Measurements from ENCODE around the gene SRSF10.
"Not testable (repeated sequence)": the region's sequence is repeated elsewhere in the genome, so short reads cannot be mapped to it uniquely, and the experiment has no call there.

Gene SRSF10

DNA sequence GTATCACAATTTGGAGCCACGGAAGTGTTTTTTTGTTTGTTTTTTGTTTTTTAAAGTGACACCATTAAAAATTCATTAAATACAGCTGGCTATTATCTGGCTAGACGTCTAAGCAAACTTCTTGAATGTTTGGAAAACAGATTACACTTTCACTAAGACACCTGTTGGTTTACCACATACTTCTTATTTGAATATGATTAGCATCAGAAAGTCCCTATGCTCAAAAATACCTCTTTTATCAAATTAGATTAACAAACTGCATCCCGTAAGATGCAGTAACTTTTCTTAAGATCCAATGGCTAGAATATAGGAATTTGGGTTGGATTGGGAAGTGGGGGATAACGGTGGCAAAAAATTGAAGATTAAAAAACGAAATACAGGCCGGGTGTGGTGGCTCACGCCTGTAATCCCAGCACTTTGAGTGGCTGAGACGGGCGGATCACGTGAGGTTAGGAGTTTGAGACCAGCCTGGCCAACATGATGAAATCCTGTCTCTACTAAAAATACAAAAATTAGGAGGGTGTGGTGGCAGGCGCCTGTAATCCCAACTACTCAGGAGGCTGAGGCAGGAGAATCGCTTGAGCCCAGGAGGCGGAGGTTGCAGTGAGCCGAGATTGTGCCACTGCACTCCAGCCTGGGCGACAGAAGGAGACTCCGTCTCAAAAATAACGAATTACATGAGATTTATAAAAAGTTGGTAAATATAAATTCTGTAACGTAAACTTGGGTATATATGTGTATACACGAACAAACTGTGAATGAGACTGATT, 21.9 kb downstream of the SRSF10 start:
- peak; percentile 53; the same call in 1 of the 2 replicates for TF ChIP-seq KLF1 (tag by site-specific recombination; IDR thresholded peaks at IDR 0.05)
- peak; percentile 74 for TF ChIP-seq SCRT2 (tag by site-specific recombination; IDR thresholded peaks at IDR 0.05)
- CTCF ChIA-PET = interaction anchor here (0.7 to 1.6 kb wide), 3 partner anchors 9 to 70 kb away, joined by 3 to 7 read pairs (median 4); no protein-coding TSS in a partner anchor
- H3K4me3 ChIP-seq (ENCODE audit: low read depth, low read length); H3K4me1 ChIP-seq (ENCODE audit: control insufficient read depth, insufficient read depth, low read length); H3K9me3 ChIP-seq (ENCODE audit: control insufficient read depth, insufficient read depth, low read depth, low read length): not testable (repeated sequence)
- Histone ChIP-seq H3K27ac (ENCODE audit: extremely low read depth, low read depth, low read length) (peak overlapping the region; percentile 98), H3K36me3 (ENCODE audit: control insufficient read depth in 2 of 2, insufficient read depth in 1 of 2, low read length in 2 of 2) (peaks cover 6 to 21% of the 10 kb centered on the region in 2 experiments; a peak in 2 of 3 replicates)
- POLR2A ChIA-PET = interaction anchor here (0.6 to 3.2 kb wide), 8 partner anchors 14 to 208 kb away, joined by 3 to 24 read pairs (median 6); partner anchors contain the start of gene SRSF10

- ChIA-PET CTCF (interaction anchor here (1.0 to 1.6 kb wide), 4 partner anchors 8 to 185 kb away, joined by 3 to 7 read pairs (median 4); no protein-coding TSS in a partner anchor), POLR2A (interaction anchor here (0.6 kb wide), 1 partner anchor 426 kb away, joined by 3 read pairs; no protein-coding TSS in a partner anchor)
- Histone ChIP-seq H3K4me3 (ENCODE audit: low read depth, low read length) (no peak overlapping the region), H3K9me3 (ENCODE audit: control insufficient read depth, insufficient read depth, low read depth, low read length) (no peaks in the 10 kb centered on the region), H3K36me3 (ENCODE audit: control insufficient read depth in 2 of 2, insufficient read depth in 1 of 2, low read length in 2 of 2) (peaks cover 6 to 16% of the 10 kb centered on the region in 2 experiments; a peak in 2 of 3 replicates), H3K4me1 (ENCODE audit: control insufficient read depth, insufficient read depth, low read length) (no peaks in the 10 kb centered on the region), H3K27ac (ENCODE audit: extremely low read depth, low read depth, low read length) (no peak overlapping the region)
- TF ChIP-seq, protein P1, sequence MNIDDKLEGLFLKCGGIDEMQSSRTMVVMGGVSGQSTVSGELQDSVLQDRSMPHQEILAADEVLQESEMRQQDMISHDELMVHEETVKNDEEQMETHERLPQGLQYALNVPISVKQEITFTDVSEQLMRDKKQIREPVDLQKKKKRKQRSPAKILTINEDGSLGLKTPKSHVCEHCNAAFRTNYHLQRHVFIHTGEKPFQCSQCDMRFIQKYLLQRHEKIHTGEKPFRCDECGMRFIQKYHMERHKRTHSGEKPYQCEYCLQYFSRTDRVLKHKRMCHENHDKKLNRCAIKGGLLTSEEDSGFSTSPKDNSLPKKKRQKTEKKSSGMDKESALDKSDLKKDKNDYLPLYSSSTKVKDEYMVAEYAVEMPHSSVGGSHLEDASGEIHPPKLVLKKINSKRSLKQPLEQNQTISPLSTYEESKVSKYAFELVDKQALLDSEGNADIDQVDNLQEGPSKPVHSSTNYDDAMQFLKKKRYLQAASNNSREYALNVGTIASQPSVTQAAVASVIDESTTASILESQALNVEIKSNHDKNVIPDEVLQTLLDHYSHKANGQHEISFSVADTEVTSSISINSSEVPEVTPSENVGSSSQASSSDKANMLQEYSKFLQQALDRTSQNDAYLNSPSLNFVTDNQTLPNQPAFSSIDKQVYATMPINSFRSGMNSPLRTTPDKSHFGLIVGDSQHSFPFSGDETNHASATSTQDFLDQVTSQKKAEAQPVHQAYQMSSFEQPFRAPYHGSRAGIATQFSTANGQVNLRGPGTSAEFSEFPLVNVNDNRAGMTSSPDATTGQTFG (tag by site-specific recombination; IDR thresholded peaks at IDR 0.05; ENCODE audit: borderline replicate concordance) = no peak
- TF ChIP-seq, protein P2, sequence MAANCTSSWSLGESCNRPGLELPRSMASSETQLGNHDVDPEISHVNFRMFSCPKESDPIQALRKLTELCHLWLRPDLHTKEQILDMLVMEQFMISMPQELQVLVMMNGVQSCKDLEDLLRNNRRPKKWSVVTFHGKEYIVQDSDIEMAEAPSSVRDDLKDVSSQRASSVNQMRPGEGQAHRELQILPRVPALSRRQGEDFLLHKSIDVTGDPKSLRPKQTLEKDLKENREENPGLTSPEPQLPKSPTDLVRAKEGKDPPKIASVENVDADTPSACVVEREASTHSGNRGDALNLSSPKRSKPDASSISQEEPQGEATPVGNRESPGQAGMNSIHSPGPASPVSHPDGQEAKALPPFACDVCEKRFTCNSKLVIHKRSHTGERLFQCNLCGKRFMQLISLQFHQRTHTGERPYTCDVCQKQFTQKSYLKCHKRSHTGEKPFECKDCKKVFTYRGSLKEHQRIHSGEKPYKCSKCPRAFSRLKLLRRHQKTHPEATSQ (tag by site-specific recombination; IDR thresholded peaks at IDR 0.05) = no peak
- no peak for TF ChIP-seq ELK4 (IDR thresholded peaks at IDR 0.05; ENCODE audit: borderline replicate concordance, low read depth, low read length)
- TF ChIP-seq, protein P3, sequence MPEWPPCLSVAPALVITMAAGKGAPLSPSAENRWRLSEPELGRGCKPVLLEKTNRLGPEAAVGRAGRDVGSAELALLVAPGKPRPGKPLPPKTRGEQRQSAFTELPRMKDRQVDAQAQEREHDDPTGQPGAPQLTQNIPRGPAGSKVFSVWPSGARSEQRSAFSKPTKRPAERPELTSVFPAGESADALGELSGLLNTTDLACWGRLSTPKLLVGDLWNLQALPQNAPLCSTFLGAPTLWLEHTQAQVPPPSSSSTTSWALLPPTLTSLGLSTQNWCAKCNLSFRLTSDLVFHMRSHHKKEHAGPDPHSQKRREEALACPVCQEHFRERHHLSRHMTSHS (tag by site-specific recombination; IDR thresholded peaks at IDR 0.05) = no peak
- no peak for TF ChIP-seq ZNF248 (tag by site-specific recombination; IDR thresholded peaks at IDR 0.05)
- no peak for TF ChIP-seq PRDM6 (tag by site-specific recombination; IDR thresholded peaks at IDR 0.05)
- TF ChIP-seq ZNF776 (tag by site-specific recombination; IDR thresholded peaks at IDR 0.05; ENCODE audit: borderline replicate concordance) = no peak
- TF ChIP-seq ZBTB7A (tag by site-specific recombination; IDR thresholded peaks at IDR 0.05; ENCODE audit: low read depth) = no peak
- no peak for TF ChIP-seq KLF1 (tag by site-specific recombination; IDR thresholded peaks at IDR 0.05)
- no peak for TF ChIP-seq ZNF223 (tag by site-specific recombination; IDR thresholded peaks at IDR 0.05)
- TF ChIP-seq ZNF600 (tag by site-specific recombination; IDR thresholded peaks at IDR 0.05) = no peak
- TF ChIP-seq ZFP69B (tag by site-specific recombination; IDR thresholded peaks at IDR 0.05) = no peak
- TF ChIP-seq ZNF654 (tag by site-specific recombination; IDR thresholded peaks at IDR 0.05; ENCODE audit: low read depth) = no peak
- no peak for TF ChIP-seq ZNF585B (tag by site-specific recombination; IDR thresholded peaks at IDR 0.05)
- no peak for TF ChIP-seq FEZF1 (tag by site-specific recombination; IDR thresholded peaks at IDR 0.05)
- no peak for TF ChIP-seq ZNF549 (tag by site-specific recombination; IDR thresholded peaks at IDR 0.05)
Measured at GRCh38 chr1:23957096-23957495, 23.0 kb downstream of the SRSF10 start.
